ENCODE data around the gene THRAP3. TPM values are rescaled to one million over a fixed set of nuclear protein-coding genes. Genes with fewer than 3 reads are reported as not detected.
"Not testable (repeated sequence)": the region's sequence is repeated elsewhere in the genome, so short reads cannot be mapped to it uniquely, and the experiment has no call there.

Gene THRAP3
- total RNA-seq, 1 donor from 2014 or later: 167 TPM

DNA sequence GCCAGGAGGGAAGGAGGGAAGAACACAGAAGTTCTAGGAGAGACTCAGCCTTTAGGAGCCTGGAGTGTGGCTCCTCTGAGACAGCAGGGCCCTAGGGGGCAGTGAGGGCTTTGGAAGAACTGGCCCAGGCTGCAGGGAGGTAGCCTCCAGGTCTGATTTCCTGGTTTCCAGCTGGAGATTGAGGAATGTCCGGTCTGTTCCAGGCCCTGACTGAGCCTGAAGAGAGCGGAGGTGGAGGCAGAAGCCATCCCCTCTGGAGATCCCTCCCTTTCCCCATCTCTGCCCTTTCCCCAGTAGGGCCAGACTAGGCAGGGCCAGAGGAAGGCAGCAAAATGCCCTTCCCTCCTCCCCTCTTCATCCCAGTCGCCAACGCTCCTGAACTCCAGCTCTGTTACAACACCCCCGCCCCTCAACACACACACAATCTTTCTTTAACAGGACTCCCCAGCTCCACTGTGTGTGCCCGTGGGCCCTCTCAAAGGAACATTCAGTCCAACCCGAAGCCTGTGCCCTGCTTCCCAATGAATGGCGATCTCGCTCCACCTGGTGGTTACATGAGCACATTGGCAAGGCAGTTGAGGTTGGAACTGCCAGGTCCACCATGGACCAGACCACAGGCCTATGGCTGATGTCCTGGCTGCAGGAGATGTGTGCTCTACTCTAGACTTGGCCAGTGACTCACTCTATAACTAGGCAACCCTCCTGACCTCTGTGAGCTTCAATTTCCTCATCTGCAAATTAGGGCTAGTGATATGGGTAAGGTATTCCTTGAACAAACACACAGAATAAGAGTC, 36.2 kb upstream of the THRAP3 start:
- H3K9me3 Mint-ChIP-seq: no peaks in the 10 kb centered on the region
- peak; percentile 64 for DNase-seq (ENCODE audit: low read depth, low spot score)
- TF ChIP-seq CTCF (conservative IDR thresholded peaks at IDR 0.05): peak; percentile 86
- peaks cover 3% of the 10 kb centered on the region for H3K36me3 Mint-ChIP-seq (ENCODE audit: low read depth)
- peak overlapping the region; percentile 68 for H3K27ac Mint-ChIP-seq (ENCODE audit: unreplicated experiment)
- peaks cover 3% of the 10 kb centered on the region for H3K27me3 Mint-ChIP-seq (ENCODE audit: low read depth)
- H3K4me3 Mint-ChIP-seq: peak overlapping the region; percentile 71
- H3K4me1 Mint-ChIP-seq: peaks cover 11% of the 10 kb centered on the region

- not testable (repeated sequence) for H3K9me3 Mint-ChIP-seq; H3K27me3 Mint-ChIP-seq (ENCODE audit: low read depth); H3K4me3 Mint-ChIP-seq; H3K27ac Mint-ChIP-seq (ENCODE audit: unreplicated experiment); DNase-seq (ENCODE audit: low read depth, low spot score); H3K36me3 Mint-ChIP-seq (ENCODE audit: low read depth)
- H3K4me1 Mint-ChIP-seq: peaks cover 10% of the 10 kb centered on the region
Observed at GRCh38 chr1:36196805-36197204, 27.4 kb upstream of the THRAP3 start.

DNA sequence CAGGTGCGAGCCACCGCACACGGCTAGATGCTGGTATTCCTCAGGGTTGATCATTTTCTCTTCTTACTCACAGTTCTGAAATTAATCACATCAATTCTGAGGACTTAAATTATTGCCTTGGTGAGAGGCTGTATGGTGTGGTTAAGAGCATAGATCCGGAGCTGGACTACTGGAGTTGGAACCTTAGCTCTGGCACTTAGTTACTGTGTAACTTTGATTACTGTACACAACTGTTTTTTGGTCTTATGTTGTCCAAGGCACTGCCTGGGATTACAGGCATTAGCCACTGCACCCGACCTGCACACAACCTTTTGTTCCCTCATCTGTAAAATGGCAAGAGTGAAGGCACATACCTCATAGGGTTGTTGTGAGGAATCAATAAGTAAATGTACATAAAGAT, 25.6 kb upstream of the THRAP3 start:
- H3K36me3 Mint-ChIP-seq (ENCODE audit: low read depth): no peaks in the 10 kb centered on the region
- H3K4me3 Mint-ChIP-seq: no peak overlapping the region
- peaks cover 17% of the 10 kb centered on the region for H3K4me1 Mint-ChIP-seq
- no peaks in the 10 kb centered on the region for H3K27me3 Mint-ChIP-seq (ENCODE audit: low read depth)
- H3K27ac Mint-ChIP-seq (ENCODE audit: unreplicated experiment): no peak overlapping the region
- no peaks in the 10 kb centered on the region for H3K9me3 Mint-ChIP-seq
- no peak for TF ChIP-seq CTCF (conservative IDR thresholded peaks at IDR 0.05)
- DNase-seq (ENCODE audit: low read depth, low spot score): no peak

DNA sequence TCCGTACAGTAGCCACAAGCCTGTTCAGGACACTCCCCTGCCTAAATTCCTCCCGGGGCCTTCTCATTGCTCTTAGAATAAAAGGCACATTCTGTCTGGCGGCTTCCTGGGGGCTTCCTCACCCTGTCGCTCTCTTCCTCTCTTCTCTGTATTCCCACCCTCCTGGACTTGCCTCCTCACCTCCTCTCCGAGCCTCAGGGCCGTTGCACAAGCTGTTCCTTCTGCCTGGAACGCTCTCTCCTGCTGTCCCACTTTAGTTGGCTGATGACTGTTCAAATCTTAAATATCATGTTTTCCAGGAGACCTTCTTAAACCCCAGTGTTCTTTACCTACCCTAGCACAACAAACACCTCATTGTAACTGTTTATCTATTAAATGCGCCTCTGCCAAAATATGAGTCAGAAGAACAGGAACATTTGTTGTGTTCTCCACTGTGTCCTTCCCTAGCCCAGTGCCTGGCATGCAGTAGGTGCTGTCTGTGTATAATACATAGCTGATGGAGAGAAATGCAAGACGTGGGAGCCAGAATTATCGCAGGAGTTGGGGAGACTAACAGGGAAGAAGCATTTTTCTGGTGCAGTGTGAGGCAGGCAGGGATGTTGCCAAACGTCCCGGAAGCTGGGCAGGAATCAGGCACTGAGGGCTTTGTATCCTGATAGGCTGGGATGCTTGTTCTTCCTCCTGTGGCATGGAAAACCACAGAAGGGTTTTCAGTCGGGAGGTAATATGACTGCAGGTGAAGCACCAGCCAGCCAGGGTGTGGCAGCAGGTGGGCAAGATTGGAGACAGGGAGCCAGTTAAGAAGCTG, 24.1 kb upstream of the THRAP3 start:
- H3K27me3 Mint-ChIP-seq (ENCODE audit: low read depth): no peaks in the 10 kb centered on the region
- TF ChIP-seq CTCF (conservative IDR thresholded peaks at IDR 0.05): no peak
- DNase-seq (ENCODE audit: low read depth, low spot score): no peak
- no peaks in the 10 kb centered on the region for H3K9me3 Mint-ChIP-seq
- no peak overlapping the region for H3K4me3 Mint-ChIP-seq
- H3K27ac Mint-ChIP-seq (ENCODE audit: unreplicated experiment): no peak overlapping the region
- peaks cover 26% of the 10 kb centered on the region for H3K4me1 Mint-ChIP-seq
- H3K36me3 Mint-ChIP-seq (ENCODE audit: low read depth): no peaks in the 10 kb centered on the region

GRCh38 chr1:36203027-36203553, 21.2 kb upstream of the THRAP3 start:
- H3K4me1 Mint-ChIP-seq: peaks cover 21% of the 10 kb centered on the region
- peak overlapping the region; percentile 35 for H3K27ac Mint-ChIP-seq (ENCODE audit: unreplicated experiment)
- H3K4me3 Mint-ChIP-seq: no peak overlapping the region
- DNase-seq (ENCODE audit: low read depth, low spot score): no peak
- H3K27me3 Mint-ChIP-seq (ENCODE audit: low read depth): no peaks in the 10 kb centered on the region
- no peaks in the 10 kb centered on the region for H3K9me3 Mint-ChIP-seq
- H3K36me3 Mint-ChIP-seq (ENCODE audit: low read depth): no peaks in the 10 kb centered on the region
- TF ChIP-seq CTCF (conservative IDR thresholded peaks at IDR 0.05): no peak

All from neural crest cell (in vitro differentiated cells).